Glomerular visceral epithelial cell (primary cell): Measurements from ENCODE around the gene AQP12B.

Experiments used
- DNase-seq: peaks from one replicate; pipeline ENCODE4 v3.0.0-alpha.2; 2016; ENCODE audit errors: extremely low spot score

The AQP12B gene

DNA sequence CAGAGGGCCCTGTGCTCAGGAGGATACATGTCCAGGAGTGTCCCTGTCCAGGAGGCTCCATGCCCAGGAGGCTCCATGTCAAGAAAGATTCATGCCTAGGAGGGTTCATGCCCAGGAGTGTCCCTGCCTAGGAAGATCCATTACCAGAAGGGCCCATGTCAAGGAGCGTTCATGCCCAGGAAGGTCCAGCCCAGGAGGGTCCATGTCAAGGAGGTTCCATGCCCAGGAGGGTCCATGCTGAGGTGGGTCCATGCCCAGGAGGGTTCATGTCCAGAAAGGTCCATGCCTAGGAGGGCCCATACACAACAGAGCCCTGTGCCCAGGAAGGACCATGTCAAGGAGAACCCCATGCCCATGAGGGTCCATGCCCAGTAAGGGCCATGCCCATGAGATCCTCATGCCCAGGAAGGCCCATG is 50.4 kb downstream of the AQP12B start:
- no peak for DNase-seq

DNA sequence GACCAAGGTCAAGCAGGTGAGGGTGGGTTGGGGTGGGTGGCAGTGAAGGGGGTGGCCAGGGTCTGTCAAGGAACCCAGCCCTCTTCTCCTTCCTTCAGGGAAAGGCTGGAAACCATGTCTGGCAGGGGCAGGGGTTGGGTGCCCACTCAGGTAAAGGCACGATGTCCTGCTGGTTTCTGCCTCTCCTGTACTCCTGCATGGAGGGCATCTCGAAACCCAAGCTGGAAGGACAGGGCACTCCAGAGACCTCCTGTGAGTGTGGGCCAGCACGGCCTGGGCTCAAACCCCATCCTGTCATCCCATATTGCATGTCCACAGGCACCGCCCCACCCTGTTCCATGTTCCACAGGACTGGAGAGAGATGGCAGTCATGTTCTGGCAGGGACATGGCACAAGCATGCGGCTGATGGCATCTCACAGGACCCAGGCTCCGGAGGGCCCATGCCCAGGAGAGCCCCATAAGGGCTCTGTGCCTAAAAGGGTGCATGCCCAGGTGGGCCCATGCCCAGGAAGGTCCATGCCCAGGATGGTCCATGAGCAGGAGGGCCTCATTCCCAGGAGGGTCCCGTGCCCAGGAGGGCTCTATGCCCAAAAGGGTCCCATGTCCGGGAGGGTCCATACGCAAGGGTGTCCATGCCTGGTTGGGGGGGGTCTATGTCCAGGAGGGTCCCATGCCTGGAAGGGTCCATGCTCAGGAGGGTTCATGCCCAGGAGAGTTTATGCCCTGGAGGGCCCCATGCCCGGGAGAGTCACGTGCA is 51.0 kb downstream of the AQP12B start:
- no peak for DNase-seq

- DNase-seq = no peak
Observed at GRCh38 chr2:240630771-240631547, 51.7 kb downstream of the AQP12B start.

GRCh38 chr2:240629968-240630770 is 52.5 kb downstream of the AQP12B start:
- no peak for DNase-seq

DNA sequence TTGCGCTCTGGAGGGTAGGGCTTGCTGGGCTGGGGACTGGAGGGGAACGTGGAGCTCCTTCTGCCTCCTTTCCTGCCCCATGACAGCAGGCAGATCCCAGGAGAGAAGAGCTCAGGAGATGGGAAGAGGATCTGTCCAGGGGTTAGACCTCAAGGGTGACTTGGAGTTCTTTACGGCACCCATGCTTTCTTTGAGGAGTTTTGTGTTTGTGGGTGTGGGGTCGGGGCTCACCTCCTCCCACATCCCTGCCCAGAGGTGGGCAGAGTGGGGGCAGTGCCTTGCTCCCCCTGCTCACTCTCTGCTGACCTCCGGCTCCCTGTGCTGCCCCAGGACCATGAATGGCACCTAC is 53.1 kb downstream of the AQP12B start:
- DNase-seq = no peak

- no peak for DNase-seq
Observed at GRCh38 chr2:240628808-240629618, 53.7 kb downstream of the AQP12B start.

DNA sequence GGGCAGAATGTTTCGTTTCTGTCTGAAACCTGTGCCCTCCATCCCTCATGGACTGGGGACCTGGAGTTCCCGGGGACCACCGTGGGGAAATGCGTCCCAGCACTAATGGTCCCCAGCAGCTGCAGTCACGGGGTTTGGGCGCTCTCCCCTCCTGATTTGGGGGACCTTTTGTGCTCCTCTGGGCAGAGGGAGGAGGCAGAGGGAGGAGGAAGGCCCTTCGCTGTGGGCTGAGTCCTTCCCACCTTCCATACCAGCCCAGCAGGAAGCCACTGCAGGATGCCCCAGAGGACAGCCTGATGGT is 54.2 kb downstream of the AQP12B start:
- DNase-seq = no peak

- no peak for DNase-seq
Observed at GRCh38 chr2:240627736-240628506, 54.8 kb downstream of the AQP12B start.

- no peak for DNase-seq
Observed at GRCh38 chr2:240626531-240627300, 56.0 kb downstream of the AQP12B start.
